PFSK-1 (cell line): Measurements from ENCODE around the gene P2RX2.

Experiments
- FOXP2 ChIP-seq: optimal IDR thresholded peaks from 2 replicates; pipeline ENCODE3; 2011; ENCODE audit warnings: borderline replicate concordance, control low read depth, inconsistent platforms; ENCODE audit not compliant: insufficient read depth; ENCODE audit errors: extremely low read length, extremely low read depth
- POLR2AphosphoS5 ChIP-seq: IDR thresholded peaks from 2 replicates; pipeline ENCODE4 v1.6.1; 2012; ENCODE audit warnings: low read depth, mild to moderate bottlenecking, control low read depth, low read length, moderate library complexity
- SIN3A ChIP-seq: IDR thresholded peaks from 2 replicates; pipeline ENCODE4 v1.6.1; 2012; ENCODE audit warnings: mild to moderate bottlenecking, low read length, moderate library complexity, borderline replicate concordance; ENCODE audit not compliant: insufficient read depth
- TAF1 ChIP-seq: IDR thresholded peaks from 2 replicates; pipeline ENCODE4 v1.6.1; 2012; ENCODE audit warnings: low read length, control low read depth, borderline replicate concordance; ENCODE audit not compliant: insufficient read depth
- TF ChIP-seq, protein P1 (sequence below), 2 experiments: IDR thresholded peaks; 2 replicates each; pipeline versions ENCODE4 v1.6.1 to v1.8.0; 2011 to 2012; ENCODE audit warnings: low read depth in 2 of 2, low read length in 2 of 2, control low read depth in 1 of 2, inconsistent platforms in 1 of 2, mild to moderate bottlenecking in 1 of 2, moderate library complexity in 1 of 2; ENCODE audit not compliant: insufficient read depth in 1 of 2

P2RX2 gene

GRCh38 chr12:132571598-132571997, 47.0 kb upstream of the P2RX2 start:
- no peak for TF ChIP-seq SIN3A
- TF ChIP-seq POLR2AphosphoS5, result no peak
- TF ChIP-seq FOXP2, result no peak
- no peak for TF ChIP-seq TAF1

DNA sequence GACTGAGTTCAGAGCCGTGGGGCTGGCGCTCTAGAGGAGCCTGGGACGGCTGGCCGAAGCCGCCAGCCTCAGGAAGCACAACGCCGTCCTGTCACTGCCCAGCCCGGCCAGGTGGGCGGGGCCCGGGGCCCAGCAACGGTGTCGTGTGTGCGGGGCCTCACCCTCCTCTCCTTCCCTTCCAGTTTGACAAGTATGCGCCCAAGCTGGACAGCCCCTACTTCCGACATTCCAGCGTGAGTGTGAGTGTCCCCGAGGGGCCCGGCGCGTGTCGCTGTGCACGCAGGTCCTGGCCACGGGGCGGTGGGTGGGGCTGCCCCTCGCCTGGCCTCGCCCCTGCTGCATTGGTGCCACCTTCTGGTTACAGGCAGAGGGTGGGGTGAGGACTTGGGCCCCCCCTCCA, 46.5 kb upstream of the P2RX2 start:
- TF ChIP-seq TAF1, result no peak
- TF ChIP-seq POLR2AphosphoS5, result no peak

GRCh38 chr12:132572801-132573760, 45.5 kb upstream of the P2RX2 start:
- no peak for TF ChIP-seq POLR2AphosphoS5
- TF ChIP-seq, protein P1, sequence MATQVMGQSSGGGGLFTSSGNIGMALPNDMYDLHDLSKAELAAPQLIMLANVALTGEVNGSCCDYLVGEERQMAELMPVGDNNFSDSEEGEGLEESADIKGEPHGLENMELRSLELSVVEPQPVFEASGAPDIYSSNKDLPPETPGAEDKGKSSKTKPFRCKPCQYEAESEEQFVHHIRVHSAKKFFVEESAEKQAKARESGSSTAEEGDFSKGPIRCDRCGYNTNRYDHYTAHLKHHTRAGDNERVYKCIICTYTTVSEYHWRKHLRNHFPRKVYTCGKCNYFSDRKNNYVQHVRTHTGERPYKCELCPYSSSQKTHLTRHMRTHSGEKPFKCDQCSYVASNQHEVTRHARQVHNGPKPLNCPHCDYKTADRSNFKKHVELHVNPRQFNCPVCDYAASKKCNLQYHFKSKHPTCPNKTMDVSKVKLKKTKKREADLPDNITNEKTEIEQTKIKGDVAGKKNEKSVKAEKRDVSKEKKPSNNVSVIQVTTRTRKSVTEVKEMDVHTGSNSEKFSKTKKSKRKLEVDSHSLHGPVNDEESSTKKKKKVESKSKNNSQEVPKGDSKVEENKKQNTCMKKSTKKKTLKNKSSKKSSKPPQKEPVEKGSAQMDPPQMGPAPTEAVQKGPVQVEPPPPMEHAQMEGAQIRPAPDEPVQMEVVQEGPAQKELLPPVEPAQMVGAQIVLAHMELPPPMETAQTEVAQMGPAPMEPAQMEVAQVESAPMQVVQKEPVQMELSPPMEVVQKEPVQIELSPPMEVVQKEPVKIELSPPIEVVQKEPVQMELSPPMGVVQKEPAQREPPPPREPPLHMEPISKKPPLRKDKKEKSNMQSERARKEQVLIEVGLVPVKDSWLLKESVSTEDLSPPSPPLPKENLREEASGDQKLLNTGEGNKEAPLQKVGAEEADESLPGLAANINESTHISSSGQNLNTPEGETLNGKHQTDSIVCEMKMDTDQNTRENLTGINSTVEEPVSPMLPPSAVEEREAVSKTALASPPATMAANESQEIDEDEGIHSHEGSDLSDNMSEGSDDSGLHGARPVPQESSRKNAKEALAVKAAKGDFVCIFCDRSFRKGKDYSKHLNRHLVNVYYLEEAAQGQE (IDR thresholded peaks at IDR 0.05; ENCODE audit: insufficient read depth in 1 of 2, low read depth in 2 of 2, low read length in 2 of 2), result no peak
- TF ChIP-seq SIN3A, result no peak
- no peak for TF ChIP-seq TAF1
- no peak for TF ChIP-seq FOXP2

- no peak for TF ChIP-seq TAF1
- no peak for TF ChIP-seq SIN3A
- TF ChIP-seq, protein P1 (IDR thresholded peaks at IDR 0.05; ENCODE audit: insufficient read depth in 1 of 2, low read depth in 2 of 2, low read length in 2 of 2), result no peak
- TF ChIP-seq FOXP2, result no peak
These were observed 44.1 kb upstream of the P2RX2 start for GRCh38 chr12:132574271-132574996.

- no peak for TF ChIP-seq POLR2AphosphoS5
- TF ChIP-seq, protein P1 (IDR thresholded peaks at IDR 0.05; ENCODE audit: insufficient read depth in 1 of 2, low read depth in 2 of 2, low read length in 2 of 2), result no peak
- no peak for TF ChIP-seq TAF1
- TF ChIP-seq FOXP2, result no peak
- TF ChIP-seq SIN3A, result no peak
These were observed 42.9 kb upstream of the P2RX2 start for GRCh38 chr12:132575661-132576060.

- no peak for TF ChIP-seq SIN3A
- TF ChIP-seq POLR2AphosphoS5, result no peak
- TF ChIP-seq FOXP2, result no peak
- TF ChIP-seq, protein P1 (IDR thresholded peaks at IDR 0.05; ENCODE audit: insufficient read depth in 1 of 2, low read depth in 2 of 2, low read length in 2 of 2), result no peak
- TF ChIP-seq TAF1, result no peak
These were observed 41.9 kb upstream of the P2RX2 start for GRCh38 chr12:132576701-132577100.
